MCF 10A (cell line): ENCODE data around the gene TAF1. TPM values are rescaled to one million over a fixed set of nuclear protein-coding genes. Genes with fewer than 3 reads are reported as not detected.
"Not testable (repeated sequence)": the region's sequence is repeated elsewhere in the genome, so short reads cannot be mapped to it uniquely, and the experiment has no call there.

ENCODE experiments used
- Bru-seq: library from RNA; stranded (reverse); fragments of 400-500 nt; gene quantifications from one replicate; lab custom pipeline; 2021; lab: Mats Ljungman, UMichigan
- BruChase-seq, 2 experiments: library from RNA; stranded (reverse); fragments of 400-500 nt; gene quantifications; one replicate each; lab custom pipeline; 2021; lab: Mats Ljungman, UMichigan
- BruUV-seq: library from RNA; stranded (reverse); fragments of 400-500 nt; replicated peaks from 2 replicates; lab custom pipeline; 2021; lab: Mats Ljungman, UMichigan
- CTCF ChIA-PET: fragments of 300-600 bp; sonication (Branson Sonifier 250); formaldehyde crosslinking; extraction: SDS; loops from one replicate; lab custom pipeline; 2021; ENCODE audit warnings: antibody characterized with exemption, inconsistent platforms; lab: Yijun Ruan, JAX
- POLR2A ChIA-PET: fragments of 300-600, 350-650 bp; sonication (Branson Sonifier 250); formaldehyde crosslinking; extraction: SDS; loops from one replicate; lab custom pipeline; 2020; ENCODE audit warnings: antibody characterized with exemption, inconsistent platforms; lab: Yijun Ruan, JAX
- DNase-seq: peaks from one replicate; pipeline ENCODE4 v3.0.0-alpha.2; 2018; ENCODE audit not compliant: unreplicated experiment
- H3K27ac Mint-ChIP-seq: one replicate; pipeline ENCODE4 v1.8.0; 2022; ENCODE audit warnings: mild to moderate bottlenecking, low read depth, mixed read lengths; ENCODE audit not compliant: unreplicated experiment
- H3K27me3 Mint-ChIP-seq: one replicate; pipeline ENCODE4 v1.8.0; 2022; ENCODE audit warnings: mixed read lengths; ENCODE audit not compliant: insufficient read depth, unreplicated experiment
- H3K36me3 Mint-ChIP-seq: one replicate; pipeline ENCODE4 v1.8.0; 2022; ENCODE audit warnings: mild to moderate bottlenecking, moderate library complexity, mixed read lengths; ENCODE audit not compliant: insufficient read depth, unreplicated experiment
- H3K4me1 Mint-ChIP-seq: one replicate; pipeline ENCODE4 v1.8.0; 2022; ENCODE audit warnings: mixed read lengths; ENCODE audit not compliant: insufficient read depth, unreplicated experiment
- H3K4me3 Mint-ChIP-seq: one replicate; pipeline ENCODE4 v1.8.0; 2022; ENCODE audit warnings: mild to moderate bottlenecking, moderate library complexity, mixed read lengths; ENCODE audit not compliant: unreplicated experiment
- H3K9me3 Mint-ChIP-seq: one replicate; pipeline ENCODE4 v1.8.0; 2022; ENCODE audit warnings: mixed read lengths; ENCODE audit not compliant: unreplicated experiment
- CTCF ChIP-seq: fragments of 200-600 bp; IDR thresholded peaks from one replicate; pipeline ENCODE4 v1.8.0; 2022; ENCODE audit warnings: antibody characterized with exemption, mild to moderate bottlenecking; ENCODE audit not compliant: unreplicated experiment
- intact Hi-C: fragments of 100-400 bp; cut with micrococcal nuclease; formaldehyde crosslinking; loops from 2 replicates; pipeline ENCODE4 v1.14.1; 2022
- long read RNA-seq: library from polyadenylated mRNA; stranded (forward); transcript quantifications from one replicate; pipeline ENCODE4 v2.0.0, GENCODE V29; 2022
- total RNA-seq: library from RNA; stranded (reverse); gene quantifications from 2 replicates; pipeline ENCODE4 v1.2.3, GENCODE V29; 2022

The TAF1 gene
- 31.9 and 34.9 TPM in 2 replicates for total RNA-seq
- percentile 79 among the genes with signal in this experiment for Bru-seq, nascent RNA
- percentile 88 among the genes with signal in this experiment for BruChase-seq, experiment 1, labeled RNA remaining after a 6-hour chase
- percentile 84 among the genes with signal in this experiment for BruChase-seq, experiment 2, labeled RNA remaining after a 2-hour chase
- long read RNA-seq, full-length matches to known transcripts = 1 of 15 reads
- long read RNA-seq, partial matches to known transcripts = 3 of 15 reads
- long read RNA-seq, other reads (novel, unspliced or antisense) = 11 of 15 reads

- Mint-ChIP-seq H3K9me3 (no peaks in the 10 kb centered on the region), H3K36me3 (peaks cover 38% of the 10 kb centered on the region), H3K27me3 (peaks cover 4% of the 10 kb centered on the region), H3K4me1 (peaks cover 5% of the 10 kb centered on the region), H3K27ac (peak within 1 kb of the TSS; percentile 97), H3K4me3 (peak within 1 kb of the TSS; percentile 96)
- no TSS peak for BruUV-seq
- ChIA-PET CTCF (no interaction called here), POLR2A (interaction anchor here (0.6 to 2.6 kb wide), 23 partner anchors 10 to 451 kb away, joined by 3 to 44 read pairs (median 4); partner anchors contain the start of genes MED12, NONO, OGT and ZMYM3)
- TF ChIP-seq CTCF = no peak
- intact Hi-C loops = loop anchor here (5.0 kb wide), 1 partner anchor 114 kb away; the partner anchor contains the start of gene ZMYM3
- DNase-seq = peak; percentile 95
Measured at GRCh38 chrX:71365875-71366673, at the start of gene TAF1. Gene TAF1, plus strand, starts transcription at chrX:71366357. Its CDS starts 18 bp downstream, at chrX:71366375.

DNA sequence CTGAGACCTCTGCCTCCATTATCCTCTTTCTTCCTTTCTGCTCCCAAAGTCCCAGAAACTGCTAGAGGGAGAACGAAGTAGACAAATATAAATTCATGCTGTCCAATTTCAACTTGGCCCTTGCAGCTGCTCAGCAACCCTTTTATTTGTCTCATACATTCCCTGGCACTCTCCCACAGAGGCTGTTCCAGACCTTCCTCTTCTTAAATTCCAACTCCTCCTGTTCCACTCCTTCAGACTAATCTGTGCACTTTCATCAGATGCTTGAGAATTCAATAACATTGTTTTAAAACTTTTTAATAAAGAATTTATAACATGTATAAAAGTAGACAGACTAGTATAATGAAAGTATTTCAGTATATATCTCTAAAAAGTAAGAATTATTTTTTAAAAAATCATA, 49.2 kb upstream of the TAF1 start:
- BruUV-seq, H3K4me3 Mint-ChIP-seq, H3K9me3 Mint-ChIP-seq, intact Hi-C loops, H3K27ac Mint-ChIP-seq, H3K27me3 Mint-ChIP-seq, H3K4me1 Mint-ChIP-seq, POLR2A ChIA-PET, DNase-seq, CTCF ChIA-PET: not testable (repeated sequence)
- H3K36me3 Mint-ChIP-seq = peaks cover 10% of the 10 kb centered on the region

GRCh38 chrX:71320126-71320525, 46.0 kb upstream of the TAF1 start:
- Mint-ChIP-seq H3K27me3 (no peaks in the 10 kb centered on the region), H3K4me3 (no peak overlapping the region), H3K27ac (no peak overlapping the region)

DNA sequence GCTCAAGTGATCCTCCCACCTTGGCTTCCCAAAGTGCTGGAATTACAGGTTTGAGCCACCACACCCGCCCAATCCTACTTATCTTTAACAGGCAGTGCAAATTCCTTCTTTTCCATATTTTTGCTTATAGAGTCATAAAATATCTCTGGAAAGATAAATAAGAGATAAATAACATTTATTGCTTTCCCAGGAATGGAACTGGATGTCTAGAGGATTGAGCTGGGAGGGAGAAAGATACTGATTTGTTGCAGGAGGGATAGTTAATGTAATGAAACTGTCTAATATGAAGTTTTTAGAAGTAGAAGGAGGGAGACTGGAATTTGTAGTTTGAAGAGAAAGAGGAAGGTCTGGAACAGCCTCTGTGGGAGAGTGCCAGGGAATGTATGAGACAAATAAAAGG, 44.4 kb upstream of the TAF1 start:
- no peak overlapping the region for H3K27ac Mint-ChIP-seq
- no peak for DNase-seq
- ChIA-PET POLR2A (interaction anchor here (1.0 kb wide), 1 partner anchor 222 kb away, joined by 3 read pairs; no protein-coding TSS in a partner anchor), CTCF (interaction anchor here (0.6 kb wide), 1 partner anchor 140 kb away, joined by 3 read pairs; no protein-coding TSS in a partner anchor)
- H3K4me1 Mint-ChIP-seq = no peaks in the 10 kb centered on the region
- intact Hi-C loops = no loop called here
- TF ChIP-seq CTCF = no peak
- H3K4me3 Mint-ChIP-seq = no peak overlapping the region
- BruUV-seq = no TSS peak
- no peaks in the 10 kb centered on the region for H3K27me3 Mint-ChIP-seq
- H3K36me3 Mint-ChIP-seq = no peaks in the 10 kb centered on the region
- no peaks in the 10 kb centered on the region for H3K9me3 Mint-ChIP-seq

More at GRCh38 chrX:71320126-71320525, 46.0 kb upstream of the TAF1 start:
- H3K9me3 Mint-ChIP-seq = no peaks in the 10 kb centered on the region
- no peak for TF ChIP-seq CTCF
- H3K36me3 Mint-ChIP-seq = no peaks in the 10 kb centered on the region
- BruUV-seq = no TSS peak
- CTCF ChIA-PET = no interaction called here
- intact Hi-C loops = no loop called here
- no peak for DNase-seq
- POLR2A ChIA-PET = no interaction called here
- H3K4me1 Mint-ChIP-seq = no peaks in the 10 kb centered on the region

- H3K27me3 Mint-ChIP-seq, H3K4me1 Mint-ChIP-seq, DNase-seq, H3K36me3 Mint-ChIP-seq, H3K4me3 Mint-ChIP-seq, CTCF ChIA-PET, POLR2A ChIA-PET, BruUV-seq, H3K9me3 Mint-ChIP-seq, H3K27ac Mint-ChIP-seq, intact Hi-C loops: not testable (repeated sequence)
Measured at GRCh38 chrX:71324452-71324851, 41.7 kb upstream of the TAF1 start.
